ENCODE results near the gene IFFO2. TPM values are rescaled to one million over a fixed set of nuclear protein-coding genes. Genes with fewer than 3 reads are reported as not detected.

Gene IFFO2
- total RNA-seq, 5 donors from 2014 or later (not counting 1 experiment from before 2014, with no cell fraction given): 36.0 to 76.2 (median 37.7) TPM

DNA sequence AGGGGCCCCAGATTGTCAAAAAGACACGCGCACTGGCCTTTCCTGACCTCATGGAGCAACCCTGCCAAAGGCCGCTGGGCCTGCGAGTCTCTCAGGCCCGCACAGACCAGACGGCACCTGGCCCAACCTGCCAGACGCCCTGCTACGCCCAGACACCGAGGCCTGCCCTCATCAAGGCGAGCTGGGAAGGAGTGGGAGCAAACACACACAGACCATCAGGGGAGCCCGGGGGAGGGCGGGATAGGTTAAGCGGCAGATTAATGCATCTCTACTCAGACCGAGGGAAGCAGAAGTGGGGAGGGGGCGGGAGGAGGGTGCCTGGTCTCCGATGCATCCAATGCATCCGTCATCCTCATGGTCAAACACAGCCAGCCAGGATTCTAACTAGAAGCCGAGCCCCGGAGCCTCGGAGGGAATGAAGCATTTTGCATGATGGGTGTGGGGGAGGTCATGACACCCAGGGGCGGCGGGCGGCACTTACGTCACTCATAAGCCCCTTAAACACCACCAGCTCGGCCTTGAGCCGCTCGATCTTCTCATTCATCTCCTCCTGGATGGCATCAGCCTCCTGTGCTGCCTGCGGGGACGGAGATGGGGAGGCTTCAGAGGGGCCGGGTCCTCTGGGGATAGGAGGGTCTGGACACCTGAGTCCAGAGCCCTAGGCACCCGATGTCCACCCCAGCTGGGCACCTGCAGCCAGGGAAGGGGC, 37.1 kb downstream of the IFFO2 start:
- peaks cover 0 to 65% of the 10 kb centered on the region in 2 donors for H3K36me3 ChIP-seq (ENCODE audit: control insufficient read depth in 2 of 2, extremely low read depth in 1 of 2, insufficient read depth in 1 of 2, low read length in 1 of 2)

DNA sequence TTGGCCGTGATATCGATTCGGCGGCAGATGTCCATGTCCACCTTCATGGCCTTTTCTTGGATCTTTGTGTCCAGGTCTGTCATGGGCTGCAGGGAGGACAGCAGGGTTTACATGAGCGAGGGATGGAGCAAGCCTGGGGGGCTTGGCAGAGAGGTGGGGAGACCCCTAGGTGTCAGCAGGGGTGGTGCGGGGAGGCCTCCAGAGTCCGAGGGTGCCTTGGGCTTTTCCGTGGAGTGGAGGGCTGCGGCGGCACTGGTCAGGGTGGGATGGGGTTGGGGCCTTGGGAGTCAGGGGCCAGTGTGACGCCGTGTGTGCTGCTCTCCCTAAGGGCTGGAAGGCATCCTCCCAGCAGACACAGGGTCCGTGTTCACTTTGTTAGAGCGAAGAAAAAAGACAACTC, 38.1 kb downstream of the IFFO2 start:
- peaks cover 14 to 35% (median 30%) of the 10 kb centered on the region in 3 donors for H3K4me1 Mint-ChIP-seq
- ChIA-PET CTCF (no interaction called here), POLR2A (no interaction called here)
- H3K27ac Mint-ChIP-seq: peak overlapping the region in 1 of 2 donors; percentile 74
- WGBS (ENCODE audit: insufficient coverage): 100% methylated on average over 9 of the region's 14 CpGs
- H3K9me3 Mint-ChIP-seq: no peaks in the 10 kb centered on the region
- H3K9me3 ChIP-seq: no peaks in the 10 kb centered on the region
- H3K27ac ChIP-seq (ENCODE audit: low read length): no peak overlapping the region
- H3K27me3 ChIP-seq (replicated peaks in 1 of 2; ENCODE audit: control insufficient read depth in 2 of 2, extremely low read depth in 1 of 2, insufficient read depth in 2 of 2, low read length in 1 of 2): no peaks in the 10 kb centered on the region
- peaks cover 0 to 69% of the 10 kb centered on the region in 2 donors for H3K36me3 ChIP-seq (ENCODE audit: control insufficient read depth in 2 of 2, extremely low read depth in 1 of 2, insufficient read depth in 1 of 2, low read length in 1 of 2)
- H3K27me3 Mint-ChIP-seq: no peaks in the 10 kb centered on the region
- H3K4me3 ChIP-seq (ENCODE audit: control insufficient read depth in 1 of 2, extremely low read depth in 1 of 2, low read length in 1 of 2): no peak overlapping the region
- H3K4me1 ChIP-seq (ENCODE audit: control insufficient read depth in 1 of 2, extremely low read depth in 1 of 2, insufficient read depth in 2 of 2, low read length in 2 of 2): peaks cover 2 to 26% of the 10 kb centered on the region in 2 experiments
- DNase-seq (no peak), ATAC-seq (replicated peaks in 1 of 4) (no peak)
- H3K36me3 Mint-ChIP-seq: peaks cover 12% of the 10 kb centered on the region
- no peak overlapping the region for H3K4me3 Mint-ChIP-seq

More for the DNA sequence above, 37.1 kb downstream of the IFFO2 start:
- ATAC-seq (replicated peaks in 1 of 4): no peak
- no peak for DNase-seq
- Histone ChIP-seq H3K27ac (ENCODE audit: low read length) (no peak overlapping the region), H3K4me1 (ENCODE audit: control insufficient read depth in 1 of 2, extremely low read depth in 1 of 2, insufficient read depth in 2 of 2, low read length in 2 of 2) (peaks cover 10 to 34% of the 10 kb centered on the region in 2 experiments), H3K9me3 (no peaks in the 10 kb centered on the region), H3K4me3 (ENCODE audit: control insufficient read depth in 1 of 2, extremely low read depth in 1 of 2, low read length in 1 of 2) (no peak overlapping the region), H3K27me3 (replicated peaks in 1 of 2; ENCODE audit: control insufficient read depth in 2 of 2, extremely low read depth in 1 of 2, insufficient read depth in 2 of 2, low read length in 1 of 2) (no peaks in the 10 kb centered on the region)
- no peak overlapping the region for H3K27ac Mint-ChIP-seq
- CTCF ChIA-PET: interaction anchor here in 1 of 2 donors (0.6 kb wide), 1 partner anchor 530 kb away, joined by 3 read pairs; no protein-coding TSS in a partner anchor
- H3K4me3 Mint-ChIP-seq: no peak overlapping the region
- H3K4me1 Mint-ChIP-seq: peaks cover 18 to 39% (median 34%) of the 10 kb centered on the region in 3 donors
- WGBS (ENCODE audit: insufficient coverage): 98% methylated on average over 8 of the region's 31 CpGs
- POLR2A ChIA-PET: no interaction called here
- peaks cover 12% of the 10 kb centered on the region for H3K36me3 Mint-ChIP-seq
- no peaks in the 10 kb centered on the region for H3K27me3 Mint-ChIP-seq
- H3K9me3 Mint-ChIP-seq: no peaks in the 10 kb centered on the region

DNA sequence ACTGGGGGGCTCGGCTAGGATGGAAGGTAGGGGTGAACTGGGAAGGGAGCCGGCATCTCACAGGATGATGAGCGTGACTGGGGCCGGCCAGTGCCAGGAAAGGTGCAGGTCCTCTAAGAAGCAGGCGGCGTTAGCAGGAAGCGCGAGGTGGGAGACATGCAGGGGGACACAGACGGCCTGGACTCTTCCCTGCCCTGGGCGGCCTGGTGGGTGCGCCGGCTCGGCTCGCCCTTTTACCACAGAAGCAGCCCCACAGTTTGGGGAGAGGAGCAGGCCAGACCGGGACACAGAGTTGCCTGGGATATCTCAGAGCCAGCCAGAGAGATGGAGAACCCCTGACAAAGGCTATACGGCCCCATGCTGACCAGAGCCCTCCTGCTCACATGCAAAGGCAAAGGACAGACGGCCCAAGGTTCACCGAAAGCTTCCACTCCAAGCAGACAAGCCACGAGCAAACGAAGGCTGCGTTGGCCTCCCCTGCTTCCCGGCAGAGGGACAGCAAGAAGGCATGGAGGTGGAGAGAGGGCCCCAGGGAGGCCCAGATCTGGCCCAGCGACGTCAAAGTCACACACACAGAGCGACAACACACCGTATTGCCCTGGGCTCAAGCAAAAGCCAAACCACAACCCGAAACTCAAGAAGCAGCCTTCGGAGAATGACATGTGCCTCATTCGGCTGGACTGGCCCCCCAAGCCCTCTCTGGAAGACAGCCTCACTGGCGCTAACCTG, 39.2 kb downstream of the IFFO2 start:
- POLR2A ChIA-PET: interaction anchor here in 1 of 2 donors (0.5 kb wide), 1 partner anchor 15 kb away, joined by 3 read pairs; the partner anchor contains the start of gene ALDH4A1
- H3K36me3 Mint-ChIP-seq: peaks cover 16% of the 10 kb centered on the region
- H3K27me3 Mint-ChIP-seq: no peaks in the 10 kb centered on the region
- no peak overlapping the region for H3K27ac ChIP-seq (ENCODE audit: low read length)
- WGBS (ENCODE audit: insufficient coverage): 94% methylated on average over 28 of the region's 30 CpGs
- no peaks in the 10 kb centered on the region for H3K9me3 ChIP-seq
- H3K4me1 Mint-ChIP-seq: peaks cover 12 to 29% (median 23%) of the 10 kb centered on the region in 3 donors
- H3K27me3 ChIP-seq (replicated peaks in 1 of 2; ENCODE audit: control insufficient read depth in 2 of 2, extremely low read depth in 1 of 2, insufficient read depth in 2 of 2, low read length in 1 of 2): no peaks in the 10 kb centered on the region
- no peak overlapping the region for H3K4me3 ChIP-seq (ENCODE audit: control insufficient read depth in 1 of 2, extremely low read depth in 1 of 2, low read length in 1 of 2)
- H3K4me3 Mint-ChIP-seq: no peak overlapping the region
- H3K4me1 ChIP-seq (ENCODE audit: control insufficient read depth in 1 of 2, extremely low read depth in 1 of 2, insufficient read depth in 2 of 2, low read length in 2 of 2): peaks cover 0 to 21% of the 10 kb centered on the region in 2 experiments
- H3K9me3 Mint-ChIP-seq: no peaks in the 10 kb centered on the region
- CTCF ChIA-PET: no interaction called here
- H3K36me3 ChIP-seq (ENCODE audit: control insufficient read depth in 2 of 2, extremely low read depth in 1 of 2, insufficient read depth in 1 of 2, low read length in 1 of 2): peaks cover 0 to 75% of the 10 kb centered on the region in 2 donors
- no peak overlapping the region for H3K27ac Mint-ChIP-seq
- ATAC-seq (replicated peaks in 1 of 4) (no peak), DNase-seq (no peak)

DNA sequence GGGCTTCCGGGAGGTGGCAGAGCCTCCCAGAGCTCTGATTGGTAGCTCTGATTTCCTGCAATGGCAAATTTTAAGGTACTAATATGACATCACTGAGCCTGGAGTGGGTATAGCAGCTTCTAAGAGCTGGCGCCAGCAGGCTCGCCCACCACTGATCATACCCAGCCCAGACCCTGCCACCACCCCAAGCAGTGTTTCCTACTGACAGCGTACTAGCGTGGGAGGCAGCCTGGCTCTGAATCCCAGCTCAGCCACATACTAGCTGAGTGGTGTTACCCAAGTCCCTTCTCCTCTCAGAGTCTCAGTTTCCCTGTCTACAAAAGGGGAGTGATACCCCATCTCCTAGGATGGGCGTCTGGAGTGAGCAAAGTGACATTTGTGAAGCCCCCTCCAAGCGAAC, 41.1 kb downstream of the IFFO2 start:
- POLR2A ChIA-PET: no interaction called here
- H3K4me1 Mint-ChIP-seq: peaks cover 12 to 20% (median 13%) of the 10 kb centered on the region in 3 donors

DNA sequence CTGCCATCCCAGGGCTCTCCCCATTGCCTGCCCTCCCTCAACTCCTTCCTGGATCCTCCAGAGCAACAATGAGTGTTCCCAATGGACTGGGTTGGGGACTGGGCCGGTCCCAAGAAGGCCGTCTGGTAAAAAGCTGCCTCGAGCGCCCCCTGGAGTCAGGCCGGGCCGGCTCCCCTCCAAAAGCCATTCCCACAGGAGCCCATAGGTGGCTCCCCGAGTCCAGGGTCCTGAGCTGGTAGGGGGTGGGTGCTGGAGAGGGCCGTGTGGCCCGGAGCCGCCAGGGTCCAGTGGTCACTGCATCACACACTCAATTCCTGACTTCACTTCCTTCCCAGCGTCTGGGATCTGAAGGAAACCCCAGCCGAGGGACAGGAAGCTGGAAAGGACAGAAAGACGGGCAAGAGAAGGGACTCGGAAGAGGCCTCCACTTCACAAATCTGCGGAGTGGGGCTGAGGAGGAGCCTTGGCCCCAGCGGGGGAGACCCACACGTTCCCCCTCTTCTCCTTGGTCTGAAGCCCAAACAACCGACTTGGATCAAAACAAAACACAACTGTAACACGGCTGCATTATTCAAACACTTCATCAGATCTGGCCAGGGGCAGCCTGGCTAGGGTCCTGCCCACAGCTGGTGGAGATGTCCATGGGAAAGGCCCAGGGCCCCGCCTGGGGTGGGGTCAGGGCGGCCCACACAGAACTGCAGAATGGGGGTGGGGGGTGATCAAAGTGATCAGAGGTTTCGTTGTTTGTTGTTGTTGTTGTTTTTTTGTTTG, 43.2 kb downstream of the IFFO2 start:
- ATAC-seq (replicated peaks in 1 of 4) (peak; percentile 73 to 89 (median 80)), DNase-seq (peak; percentile 31 to 80 (median 63))
- ChIA-PET POLR2A (no interaction called here), CTCF (interaction anchor here (0.6 to 2.2 kb wide), 14 partner anchors 10 to 331 kb away, joined by 3 to 19 read pairs (median 4); partner anchors contain the start of genes ALDH4A1 (in 1 of the 2) and IFFO2 (in 1 of the 2))
- no peaks in the 10 kb centered on the region for H3K27me3 Mint-ChIP-seq
- H3K9me3 Mint-ChIP-seq: no peaks in the 10 kb centered on the region
- Histone ChIP-seq H3K27me3 (replicated peaks in 1 of 2; ENCODE audit: control insufficient read depth in 2 of 2, extremely low read depth in 1 of 2, insufficient read depth in 2 of 2, low read length in 1 of 2) (no peaks in the 10 kb centered on the region), H3K27ac (ENCODE audit: low read length) (peak overlapping the region; percentile 4), H3K9me3 (no peaks in the 10 kb centered on the region), H3K4me3 (ENCODE audit: control insufficient read depth in 1 of 2, extremely low read depth in 1 of 2, low read length in 1 of 2) (no peak overlapping the region), H3K36me3 (ENCODE audit: control insufficient read depth in 2 of 2, extremely low read depth in 1 of 2, insufficient read depth in 1 of 2, low read length in 1 of 2) (peaks cover 15 to 83% of the 10 kb centered on the region in 2 donors), H3K4me1 (ENCODE audit: control insufficient read depth in 1 of 2, extremely low read depth in 1 of 2, insufficient read depth in 2 of 2, low read length in 2 of 2) (peaks cover 0 to 9% of the 10 kb centered on the region in 2 experiments)
- peaks cover 31% of the 10 kb centered on the region for H3K36me3 Mint-ChIP-seq
- H3K27ac Mint-ChIP-seq: peak overlapping the region; percentile 67 to 73
- 73% methylated on average over 9 of the region's 22 CpGs for WGBS (ENCODE audit: insufficient coverage)
- peaks cover 12 to 20% (median 13%) of the 10 kb centered on the region in 3 donors for H3K4me1 Mint-ChIP-seq
- no peak overlapping the region for H3K4me3 Mint-ChIP-seq

More for the DNA sequence above, 41.1 kb downstream of the IFFO2 start:
- ATAC-seq (replicated peaks in 1 of 4) (no peak), DNase-seq (no peak)
- CTCF ChIA-PET: interaction anchor here (0.7 to 2.8 kb wide), 2 partner anchors 36 to 42 kb away, joined by 5 to 9 read pairs; no protein-coding TSS in a partner anchor
- peak overlapping the region in 1 of 2 donors; percentile 55 for H3K27ac Mint-ChIP-seq
- peaks cover 25% of the 10 kb centered on the region for H3K36me3 Mint-ChIP-seq
- Histone ChIP-seq H3K4me1 (ENCODE audit: control insufficient read depth in 1 of 2, extremely low read depth in 1 of 2, insufficient read depth in 2 of 2, low read length in 2 of 2) (peaks cover 0 to 9% of the 10 kb centered on the region in 2 experiments), H3K27ac (ENCODE audit: low read length) (no peak overlapping the region), H3K9me3 (no peaks in the 10 kb centered on the region), H3K27me3 (replicated peaks in 1 of 2; ENCODE audit: control insufficient read depth in 2 of 2, extremely low read depth in 1 of 2, insufficient read depth in 2 of 2, low read length in 1 of 2) (no peaks in the 10 kb centered on the region), H3K4me3 (ENCODE audit: control insufficient read depth in 1 of 2, extremely low read depth in 1 of 2, low read length in 1 of 2) (no peak overlapping the region), H3K36me3 (ENCODE audit: control insufficient read depth in 2 of 2, extremely low read depth in 1 of 2, insufficient read depth in 1 of 2, low read length in 1 of 2) (peaks cover under 1 to 84% of the 10 kb centered on the region in 2 donors)
- 91% methylated on average over 7 of the region's 7 CpGs for WGBS (ENCODE audit: insufficient coverage)
- H3K9me3 Mint-ChIP-seq: no peaks in the 10 kb centered on the region
- no peak overlapping the region for H3K4me3 Mint-ChIP-seq
- no peaks in the 10 kb centered on the region for H3K27me3 Mint-ChIP-seq
